ENCODE results near the gene AGPS.
A peak's percentile ranks its signal among the peaks of the same experiment; 100 is the strongest.
"Not testable (repeated sequence)": the region's sequence is repeated elsewhere in the genome, so short reads cannot be mapped to it uniquely, and the experiment has no call there.

AGPS gene

DNA sequence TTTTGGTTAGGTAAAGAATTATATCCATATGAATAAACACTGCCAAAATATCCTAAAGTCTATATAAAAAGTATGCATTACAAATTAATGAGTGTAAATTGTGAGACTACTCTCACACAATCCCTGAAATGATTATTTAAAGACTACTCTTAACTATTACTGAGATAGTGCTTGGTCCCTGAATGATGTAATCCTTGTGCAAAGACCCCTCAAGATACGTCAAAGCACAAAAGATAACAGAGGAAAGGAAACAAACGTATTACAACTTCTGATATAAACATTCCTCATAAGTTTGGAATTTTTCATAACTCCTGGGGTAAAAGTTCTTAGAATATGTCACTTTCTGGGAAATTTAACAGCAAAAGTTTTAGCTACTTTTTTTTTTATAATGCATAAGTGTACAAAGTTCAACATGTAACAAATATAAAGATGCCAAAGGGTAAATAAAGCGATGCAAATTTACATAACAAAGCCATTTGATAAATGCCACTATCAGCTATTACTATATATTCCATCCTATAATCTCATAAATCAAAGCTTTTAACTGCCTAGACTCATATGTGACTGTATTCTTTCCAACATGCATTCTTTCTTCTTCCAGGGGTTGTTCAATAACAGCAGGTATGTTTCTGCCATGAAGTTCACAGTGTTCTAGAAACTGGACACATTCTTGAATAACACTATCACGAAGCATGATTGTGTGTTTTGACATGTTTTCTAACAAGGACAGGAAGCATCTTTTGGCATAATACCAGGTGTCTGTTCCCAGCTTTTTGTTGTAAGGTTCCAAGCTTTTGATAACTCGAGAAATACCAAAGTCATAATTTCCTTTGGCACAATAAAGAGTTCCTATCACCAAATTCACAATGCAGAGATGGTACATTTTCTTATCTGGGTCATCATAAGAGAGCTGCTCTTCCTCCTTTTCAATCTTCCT lies 158.0 kb downstream of the AGPS start:
- no peak for DNase-seq (ENCODE audit: low read depth, low spot score)

DNA sequence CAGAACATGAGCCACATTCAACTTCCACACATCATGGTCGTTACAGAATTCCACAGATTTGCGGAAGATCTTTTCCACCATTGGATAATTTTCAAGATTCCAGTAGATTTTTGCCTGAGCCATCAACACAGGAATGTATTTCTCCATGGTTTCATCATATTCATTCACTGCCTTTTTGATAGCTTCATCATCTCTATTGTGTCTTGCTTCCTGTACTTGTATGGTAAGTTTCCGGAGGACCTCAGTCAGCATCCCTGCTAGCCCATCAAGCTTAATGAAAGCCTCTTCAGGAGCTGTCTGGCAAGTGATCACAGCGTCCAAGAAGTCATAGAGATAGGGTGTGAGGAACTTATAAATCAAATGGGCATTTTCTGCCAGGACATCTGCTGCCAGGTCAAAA lies 158.8 kb downstream of the AGPS start:
- not testable (repeated sequence) for DNase-seq (ENCODE audit: low read depth, low spot score)

DNA sequence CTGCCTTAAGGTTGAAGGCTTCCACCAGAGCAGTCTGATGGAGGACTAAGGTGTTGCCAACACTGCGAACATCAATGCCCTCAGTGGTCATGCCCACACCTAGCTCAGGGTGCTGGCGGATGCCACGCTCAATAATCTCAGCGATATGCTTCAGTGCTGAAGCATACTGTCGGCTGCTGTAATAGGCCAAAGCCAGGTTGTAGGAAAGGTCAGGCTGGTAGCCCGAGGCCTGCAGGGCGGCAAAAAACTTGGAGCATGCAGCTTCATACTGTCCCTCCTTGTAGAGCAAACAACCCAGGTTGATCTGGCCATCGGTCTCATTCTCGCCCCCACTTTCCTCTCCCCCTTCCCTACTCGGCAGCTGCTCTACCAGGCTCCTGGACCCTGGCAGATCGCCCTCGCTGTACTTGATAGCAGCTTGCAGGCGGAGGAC lies 159.4 kb downstream of the AGPS start:
- no peak for DNase-seq (ENCODE audit: low read depth, low spot score)

DNA sequence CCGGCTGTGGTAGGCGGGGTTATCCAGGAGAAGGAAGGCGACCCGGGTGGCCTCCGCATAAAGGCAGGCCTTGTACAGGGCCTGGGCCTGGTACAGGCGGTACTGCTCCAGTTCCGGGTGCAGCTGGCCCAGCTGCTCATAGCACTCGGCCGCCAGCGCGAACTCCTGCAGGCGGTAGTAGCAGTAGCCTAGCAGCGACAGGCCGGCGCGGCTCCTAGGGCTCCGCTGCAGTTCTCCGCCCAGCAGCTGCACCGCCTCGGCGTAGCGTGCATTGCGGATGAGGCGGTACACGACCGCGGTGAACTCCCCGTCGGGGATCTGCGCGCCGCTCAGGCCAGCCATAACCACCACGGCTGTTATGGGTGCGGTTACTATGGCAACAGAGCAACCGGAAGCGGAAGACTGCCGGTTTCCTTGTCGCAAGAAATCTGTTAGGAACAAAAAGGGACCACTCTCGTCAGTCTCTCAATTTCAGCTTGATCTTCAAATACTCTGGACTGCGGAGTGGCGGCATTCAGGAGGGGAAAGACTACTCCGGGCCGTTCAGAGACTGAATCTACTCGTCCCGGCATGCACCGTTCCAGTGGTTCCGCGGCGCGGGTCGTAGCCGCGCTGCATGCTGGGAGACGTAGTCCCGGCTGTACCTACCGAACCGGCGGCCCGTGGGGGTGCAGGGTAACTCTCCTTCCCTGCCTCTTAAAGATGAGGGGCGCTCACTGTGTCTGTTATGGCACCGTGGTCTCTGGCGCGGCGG lies 160.0 kb downstream of the AGPS start:
- peak; percentile 83 for DNase-seq (ENCODE audit: low read depth, low spot score)

DNA sequence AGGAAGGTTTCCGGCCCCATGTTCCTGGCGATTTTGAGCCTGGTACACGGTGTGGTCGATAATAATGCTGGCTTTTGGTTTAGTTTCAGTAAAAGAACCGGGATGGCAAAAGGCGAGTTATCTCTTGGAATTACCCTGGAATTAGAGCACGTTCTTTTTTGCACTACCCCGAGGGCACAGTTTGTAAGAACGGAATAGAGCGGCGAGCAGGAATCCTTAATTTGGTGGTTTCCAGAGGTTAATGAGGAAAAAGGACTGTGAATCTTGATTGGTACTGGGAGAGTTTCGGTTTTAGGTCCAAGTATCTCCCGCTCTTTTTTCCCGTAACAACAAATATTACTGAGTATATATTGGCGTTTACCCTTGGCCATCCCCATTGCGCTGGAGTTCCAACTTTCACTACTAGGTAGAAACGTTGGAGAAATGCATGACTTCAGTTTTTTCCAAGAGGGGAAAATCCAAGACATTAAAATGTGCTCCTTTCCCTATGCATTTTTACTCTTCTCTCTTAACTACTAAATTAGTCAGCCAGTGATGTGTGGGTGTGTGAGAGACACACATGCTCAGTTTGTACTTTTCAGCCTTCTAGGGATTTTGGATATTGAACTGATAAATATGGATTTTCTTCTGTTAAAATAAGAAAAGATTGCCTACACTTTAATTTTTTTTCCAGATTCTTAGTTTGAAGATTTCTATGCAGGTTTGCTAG lies 160.8 kb downstream of the AGPS start:
- no peak for DNase-seq (ENCODE audit: low read depth, low spot score)

DNA sequence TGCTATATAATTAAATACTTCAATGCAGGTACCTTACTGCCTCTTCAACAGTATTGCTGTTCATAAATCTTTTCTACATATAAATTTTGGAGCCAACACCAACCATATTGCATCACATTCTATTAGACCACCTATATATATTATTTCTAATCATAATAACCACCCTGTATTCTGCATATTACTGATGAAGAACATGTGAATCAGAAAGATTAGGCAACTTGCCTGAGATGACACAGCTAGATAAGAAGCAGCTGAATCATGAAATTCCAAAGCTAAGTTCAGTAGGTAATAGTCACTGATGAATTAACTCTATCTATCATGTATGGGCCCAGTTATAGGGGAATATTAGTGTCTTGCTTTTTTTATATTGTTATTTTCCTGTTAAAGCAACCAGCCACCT lies 161.8 kb downstream of the AGPS start:
- no peak for DNase-seq (ENCODE audit: low read depth, low spot score)

DNA sequence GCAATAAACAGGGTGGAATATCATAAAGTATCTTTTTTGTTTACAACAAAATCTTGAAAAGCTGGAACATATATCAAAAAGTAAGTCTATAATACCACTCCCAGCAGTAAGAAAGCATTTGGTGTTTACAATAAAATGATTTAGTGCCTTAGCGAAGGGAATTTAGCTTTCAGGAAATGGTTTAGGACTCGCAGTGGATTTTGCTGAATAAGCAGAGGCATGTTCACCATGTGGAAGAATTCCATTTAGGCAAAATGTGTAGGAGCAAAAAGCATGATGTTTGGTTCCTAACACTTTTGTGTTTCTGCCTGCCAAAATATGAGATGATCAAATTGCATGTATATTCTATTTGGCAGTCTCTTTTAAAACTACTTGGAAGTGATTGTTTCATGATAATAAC lies 163.6 kb downstream of the AGPS start:
- DNase-seq (ENCODE audit: low read depth, low spot score), result no peak

DNA sequence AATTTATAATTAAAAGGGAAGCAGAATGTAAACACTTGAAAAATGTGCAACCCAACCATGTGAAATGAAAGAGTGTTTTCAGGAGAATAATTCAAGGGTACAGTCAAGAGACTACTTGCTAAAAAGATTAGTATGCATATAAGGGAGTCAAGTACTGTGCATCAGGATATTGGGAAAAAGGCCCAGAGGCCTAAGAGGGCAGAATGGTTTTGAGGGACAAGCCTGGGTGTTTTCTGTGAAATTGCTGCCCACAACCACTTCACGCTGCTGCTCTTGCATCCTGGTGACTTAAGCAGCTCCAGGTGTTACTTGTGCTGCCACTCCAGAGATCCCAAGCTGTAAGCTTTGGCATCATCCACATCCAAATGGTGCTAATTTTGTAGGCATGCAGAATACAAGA lies 165.2 kb downstream of the AGPS start:
- DNase-seq (ENCODE audit: low read depth, low spot score), result no peak

DNA sequence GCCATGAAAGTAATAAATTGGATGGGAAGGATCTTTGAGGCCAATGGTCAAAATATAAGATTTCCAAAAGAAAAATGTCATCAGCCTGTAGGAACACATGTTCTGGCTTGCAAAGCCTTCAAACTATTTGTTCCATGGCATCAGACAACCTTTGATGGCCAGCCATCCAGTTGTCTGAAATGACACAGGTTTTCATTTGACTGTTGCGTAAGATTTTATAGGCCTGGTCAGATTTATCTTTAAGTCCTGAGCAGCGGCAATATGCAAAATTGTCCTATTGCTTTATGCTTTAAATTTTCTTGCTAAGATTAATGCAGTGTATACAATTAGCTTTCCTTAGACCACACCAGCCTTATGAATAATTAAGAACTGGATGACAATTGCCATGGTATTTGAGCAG lies 167.1 kb downstream of the AGPS start:
- DNase-seq (ENCODE audit: low read depth, low spot score), result no peak

DNA sequence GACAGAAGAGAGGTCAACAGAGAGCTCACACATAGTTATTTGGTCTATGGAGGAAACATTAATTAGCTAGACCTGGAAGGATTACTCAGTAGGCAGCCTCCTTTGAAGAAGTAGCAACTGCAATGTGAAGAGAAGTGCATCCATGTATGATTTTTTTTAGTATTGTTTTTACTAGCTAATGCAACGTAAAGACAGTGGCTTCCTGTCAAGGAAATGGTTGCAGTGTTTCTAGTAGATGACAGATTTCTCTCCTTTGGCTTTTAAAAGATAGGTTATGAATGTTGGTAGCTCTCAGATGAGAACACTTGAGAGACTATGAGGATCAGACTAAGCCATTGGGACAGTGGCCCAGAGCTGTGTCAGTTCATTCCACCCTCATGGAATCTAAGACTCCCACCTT lies 175.8 kb downstream of the AGPS start:
- no peak for DNase-seq (ENCODE audit: low read depth, low spot score)

DNA sequence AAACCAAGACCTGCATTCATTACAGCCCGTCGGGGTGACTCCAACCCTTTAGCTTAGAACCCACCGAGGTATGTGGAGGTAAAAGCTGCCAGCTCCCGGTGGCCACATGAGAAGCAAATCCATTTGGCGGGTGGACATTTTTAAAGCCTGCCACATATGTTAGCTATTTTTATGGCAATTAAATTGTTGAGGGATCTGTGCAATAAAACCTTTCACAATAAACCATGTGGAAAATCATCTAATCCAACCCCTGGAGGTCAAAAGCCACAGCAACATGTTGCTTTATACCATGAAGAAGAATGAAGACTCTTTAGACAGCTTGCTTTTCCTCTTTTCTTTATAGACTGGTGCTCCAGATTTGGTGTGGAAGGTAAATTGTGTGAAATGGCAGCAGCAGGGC lies 176.3 kb downstream of the AGPS start:
- DNase-seq (ENCODE audit: low read depth, low spot score), result no peak

DNA sequence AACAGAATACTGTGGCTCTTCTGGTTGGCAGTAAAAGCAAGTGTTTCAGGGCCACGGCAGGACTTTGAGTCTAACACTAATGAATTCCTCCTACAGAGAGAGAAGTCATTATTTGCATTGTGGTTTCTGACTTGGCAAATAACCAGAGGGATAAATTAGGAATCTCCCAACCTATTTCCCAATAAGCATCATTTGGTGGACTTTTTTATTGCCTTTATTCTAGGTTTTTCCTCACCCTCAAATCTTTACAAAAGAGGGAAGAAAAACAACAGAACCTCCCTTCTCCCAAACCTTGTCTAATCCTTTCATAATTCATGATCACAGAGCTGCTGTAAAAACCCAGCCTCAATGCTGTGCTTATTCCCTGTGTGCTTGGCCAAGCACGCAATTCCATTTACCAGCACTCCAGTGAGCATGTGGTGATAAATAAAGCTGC lies 179.7 kb downstream of the AGPS start:
- DNase-seq (ENCODE audit: low read depth, low spot score), result no peak

DNA sequence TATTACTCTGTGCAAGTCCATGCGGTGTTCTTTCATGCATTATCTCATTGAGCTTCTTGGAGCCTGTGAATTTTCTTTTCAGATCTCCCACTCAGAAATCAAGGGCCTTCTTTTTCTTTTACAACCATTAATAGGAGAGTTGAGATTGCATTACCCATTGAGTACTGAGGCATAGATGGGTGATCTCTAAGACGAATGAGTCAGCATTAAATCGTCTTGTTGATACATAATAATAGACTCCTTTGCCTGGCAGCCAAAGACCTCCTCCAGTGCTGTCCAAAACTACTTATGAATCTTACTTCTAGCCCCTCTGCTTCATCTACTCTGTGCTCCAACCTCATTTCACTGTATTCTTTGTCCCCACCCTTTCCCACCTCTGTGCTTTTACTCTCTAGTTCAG lies 180.5 kb downstream of the AGPS start:
- no peak for DNase-seq (ENCODE audit: low read depth, low spot score)

DNA sequence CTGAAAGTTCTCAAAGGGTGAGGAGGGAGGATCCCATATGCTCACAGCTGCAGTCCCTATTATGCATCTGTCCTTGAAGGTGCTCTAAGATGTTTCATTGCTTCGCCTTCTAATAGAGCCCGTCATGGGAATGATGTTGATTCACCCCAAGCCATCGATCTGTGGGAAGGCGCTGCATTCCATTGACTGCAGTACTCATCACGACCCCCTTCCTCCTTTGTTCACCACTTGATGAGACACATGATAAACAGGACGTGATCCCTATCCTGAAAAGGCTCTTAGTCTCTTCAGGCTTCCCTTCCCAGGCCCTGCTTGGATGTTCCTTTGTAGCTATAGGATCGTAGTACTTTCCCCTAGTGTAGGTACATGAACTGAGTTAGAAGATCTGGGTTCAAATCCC lies 181.8 kb downstream of the AGPS start:
- DNase-seq (ENCODE audit: low read depth, low spot score), result no peak

DNA sequence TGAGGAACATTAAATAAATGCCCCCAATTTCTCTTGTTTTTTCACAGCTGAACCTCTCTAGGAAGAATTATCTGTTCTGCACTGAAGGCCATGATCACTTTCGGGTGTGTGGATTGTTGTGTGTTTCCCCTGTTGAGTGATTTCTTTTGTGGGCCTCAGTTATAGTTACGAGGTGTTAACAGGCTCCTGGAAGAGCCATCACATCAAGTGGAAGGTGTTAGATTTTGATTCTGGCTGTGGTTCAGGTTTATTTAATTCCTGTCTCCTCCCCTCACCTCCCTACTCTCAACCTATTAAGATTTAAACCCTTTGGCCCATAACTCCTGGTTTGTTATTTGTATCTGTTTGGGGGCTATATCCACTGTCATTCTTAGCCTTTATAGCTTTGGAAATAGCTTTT lies 182.8 kb downstream of the AGPS start:
- no peak for DNase-seq (ENCODE audit: low read depth, low spot score)

DNA sequence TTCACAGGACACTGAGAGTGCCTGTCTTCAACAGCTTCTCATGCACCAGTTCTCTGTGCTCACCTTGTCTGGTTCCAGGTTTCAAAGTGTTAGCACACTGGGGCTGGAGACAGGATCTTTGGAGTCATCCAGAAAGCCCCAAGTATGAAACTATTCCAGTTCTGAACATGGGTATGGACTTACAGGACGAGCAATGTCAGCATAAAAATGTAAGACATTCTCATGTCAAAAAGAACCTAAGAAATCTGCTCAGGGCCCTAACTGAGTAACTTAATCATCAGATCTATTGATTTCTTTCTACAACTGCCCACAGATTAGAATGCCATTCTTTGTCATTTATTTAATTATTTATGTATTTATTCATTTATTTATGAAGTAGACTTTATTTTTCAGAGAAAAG lies 184.5 kb downstream of the AGPS start:
- no peak for DNase-seq (ENCODE audit: low read depth, low spot score)

DNA sequence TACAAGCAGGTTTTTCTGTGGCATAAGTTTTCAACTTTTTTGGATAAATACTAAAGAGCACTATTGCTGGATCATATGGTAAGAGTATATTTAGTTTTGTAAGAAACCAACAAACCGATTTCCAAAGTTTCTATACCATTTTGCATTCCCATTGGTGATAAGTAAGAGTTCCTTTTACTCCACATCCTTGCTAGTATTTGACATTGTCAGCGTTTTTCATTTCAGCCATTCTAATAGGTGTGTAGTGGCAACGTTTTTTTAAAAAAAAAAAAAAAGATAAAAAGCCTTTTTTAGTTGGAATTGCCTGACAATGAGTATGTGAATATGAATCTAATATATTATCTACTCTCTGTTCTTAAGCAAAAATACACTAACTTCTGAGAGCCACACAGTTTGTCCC lies 185.9 kb downstream of the AGPS start:
- DNase-seq (ENCODE audit: low read depth, low spot score), result no peak

DNA sequence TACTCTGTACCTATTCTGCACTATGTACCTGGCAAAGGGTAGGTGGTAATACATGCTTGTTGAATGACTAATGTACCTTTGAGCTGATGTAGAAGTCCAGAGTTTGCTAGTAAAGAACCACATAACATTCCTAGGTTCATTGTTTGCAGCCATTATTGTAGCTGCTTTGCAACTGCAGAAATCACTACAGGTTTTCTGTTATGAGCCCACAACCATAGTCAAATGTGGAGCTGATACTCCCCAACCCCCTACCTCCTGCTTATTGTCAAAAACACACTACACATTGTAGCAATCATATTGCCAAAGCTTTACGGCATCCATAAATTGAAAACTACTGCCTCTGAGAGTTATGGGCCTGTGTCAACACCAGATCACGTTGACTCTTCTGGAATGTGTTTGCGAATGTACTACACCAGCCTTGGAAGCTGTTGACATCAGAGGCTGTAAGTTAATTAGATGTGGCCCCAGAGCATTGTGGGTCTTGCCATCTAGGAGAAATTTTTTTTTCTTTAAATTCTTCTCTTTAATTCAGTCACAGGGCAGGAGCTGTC lies 187.0 kb downstream of the AGPS start:
- no peak for DNase-seq (ENCODE audit: low read depth, low spot score)

DNA sequence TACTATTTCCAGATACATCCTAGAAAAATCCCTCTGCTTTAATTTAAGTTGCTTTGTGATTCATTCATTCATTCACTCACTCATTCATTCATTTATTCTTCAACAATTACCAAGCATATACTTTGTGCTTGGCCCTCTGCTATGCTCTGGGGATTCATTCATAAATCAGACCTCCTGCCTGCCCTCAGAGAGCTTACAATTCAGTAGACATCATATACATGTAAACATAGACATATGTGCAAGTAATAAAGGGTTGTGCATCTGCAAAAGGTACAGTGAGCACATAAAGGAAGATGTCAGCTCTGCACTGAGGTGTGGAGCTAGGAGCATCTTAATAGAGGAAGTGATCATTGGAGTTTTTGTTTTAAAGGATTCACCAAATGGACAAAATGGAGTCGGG lies 189.4 kb downstream of the AGPS start:
- DNase-seq (ENCODE audit: low read depth, low spot score), result no peak

DNA sequence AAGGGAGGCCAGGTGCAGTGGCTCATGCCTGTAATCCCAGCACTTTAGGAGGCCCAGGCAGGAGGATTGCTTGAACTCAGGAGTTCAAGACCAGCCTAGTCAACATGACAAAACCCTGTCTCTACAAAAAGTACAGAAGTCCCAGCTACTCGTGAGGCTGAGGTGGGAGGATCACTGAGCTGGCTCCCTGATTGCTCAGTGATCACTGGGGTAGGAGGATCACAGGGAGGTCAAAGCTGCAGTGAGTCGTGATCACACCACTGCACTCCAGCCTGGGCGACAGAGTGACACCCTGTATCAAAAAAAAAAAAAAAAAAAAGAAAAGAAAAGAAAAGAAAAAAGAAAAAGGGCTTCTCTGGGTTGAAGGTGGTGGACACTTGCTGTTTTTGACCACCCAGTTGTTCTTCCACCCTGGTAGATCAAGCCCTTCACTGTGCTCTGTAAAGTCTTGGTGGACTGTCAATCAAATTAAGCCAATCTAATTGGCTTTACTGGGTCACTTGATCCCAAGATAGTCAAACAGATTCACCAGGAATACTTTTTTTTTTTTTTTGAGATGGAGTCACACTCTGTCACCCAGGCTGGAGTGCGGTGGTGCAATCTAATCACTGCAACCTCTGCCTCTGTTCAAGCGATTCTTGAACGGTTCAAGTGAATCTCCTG lies 191.6 kb downstream of the AGPS start:
- DNase-seq (ENCODE audit: low read depth, low spot score), result no peak

DNA sequence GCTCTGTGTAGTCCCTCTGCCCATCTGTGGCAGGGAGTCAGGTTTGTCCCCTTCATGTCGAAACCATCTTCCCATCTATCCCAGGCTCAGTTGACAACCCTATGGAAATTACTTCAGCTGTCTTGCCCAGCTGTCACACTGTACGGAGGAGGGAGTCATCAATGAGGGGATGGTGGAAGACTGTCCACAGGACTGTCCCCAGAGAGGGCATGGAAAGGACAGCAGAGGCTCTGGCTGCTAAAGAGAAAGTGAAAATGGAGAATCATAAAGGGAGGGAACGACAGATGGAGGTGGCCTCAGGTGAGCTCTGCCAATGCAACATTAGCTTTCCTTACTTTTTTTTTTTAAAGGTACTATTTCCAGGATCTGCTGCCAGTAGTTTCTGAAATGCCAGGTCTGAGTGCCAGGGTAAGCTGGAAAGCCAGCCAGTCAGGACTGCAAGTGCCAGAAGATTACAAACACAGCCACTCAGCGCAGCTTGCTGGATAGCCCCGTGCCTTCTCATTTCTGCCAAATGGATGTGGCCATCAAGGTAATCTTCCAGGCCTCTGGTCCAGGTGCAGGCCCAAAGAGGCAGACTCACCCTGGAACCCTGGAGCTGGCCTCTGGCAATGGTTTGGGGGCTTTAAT lies 192.8 kb downstream of the AGPS start:
- DNase-seq (ENCODE audit: low read depth, low spot score), result no peak

All from activated CD4-positive, CD25-positive, alpha-beta regulatory T cell treated with anti-CD3 and anti-CD28 coated beads, Interleukin-2, amount 50 U/mL, for 16 hours (primary cell).